Measurements from ENCODE around the gene TES. TPM values are rescaled to one million over a fixed set of nuclear protein-coding genes. Genes with fewer than 3 reads are reported as not detected.

TES gene
- total and polyA plus RNA-seq, 2 of the 13 experiments (the other 11 are each of a cell fraction or from before 2014, with no cell fraction given): 21.6 to 23.0 TPM

GRCh38 chr7:116232920-116233319, 22.6 kb downstream of the TES start:
- Histone ChIP-seq H3K4me3 (replicated peaks in 1 of 3; ENCODE audit: insufficient read depth in 1 of 3, low read depth in 2 of 3, low read length in 3 of 3) (no peak overlapping the region), H3K79me2 (ENCODE audit: insufficient read depth, low read length) (no peaks in the 10 kb centered on the region), H3K27ac (ENCODE audit: extremely low read length, insufficient read depth, low read length) (no peak overlapping the region), H3K9me3 (ENCODE audit: low read length) (no peaks in the 10 kb centered on the region), H3K4me2 (ENCODE audit: low read depth, low read length) (no peak overlapping the region), H2AFZ (ENCODE audit: low read length) (no peak overlapping the region), H3K36me3 (replicated peaks in 1 of 2; ENCODE audit: control insufficient read depth in 1 of 2, insufficient read depth in 2 of 2, low read length in 2 of 2) (no peaks in the 10 kb centered on the region), H3K9ac (ENCODE audit: insufficient read depth, low read depth, low read length) (no peak overlapping the region), H4K20me1 (ENCODE audit: insufficient read depth, low read length) (no peaks in the 10 kb centered on the region), H3K4me1 (ENCODE audit: insufficient read depth, low read length) (peaks cover 28% of the 10 kb centered on the region), H3K27me3 (ENCODE audit: control insufficient read depth in 1 of 2, insufficient read depth in 2 of 2, low read length in 2 of 2) (no peaks in the 10 kb centered on the region)
- no peak for ATAC-seq
- no peak for TF ChIP-seq NFYB (CRISPR knock-in tag; IDR thresholded peaks at IDR 0.05)
- no peak for TF ChIP-seq ZBTB7B (CRISPR knock-in tag; IDR thresholded peaks at IDR 0.05)
- no peak for TF ChIP-seq EP300 (IDR thresholded peaks at IDR 0.05; ENCODE audit: low read depth in 2 of 2, low read length in 2 of 2)
- no peak for TF ChIP-seq EP300 (CRISPR knock-in tag; IDR thresholded peaks at IDR 0.05; ENCODE audit: borderline replicate concordance)
- TF ChIP-seq NFAT5 (CRISPR knock-in tag; IDR thresholded peaks at IDR 0.05): no peak
- no peak for TF ChIP-seq ZNF441 (CRISPR knock-in tag; IDR thresholded peaks at IDR 0.05; ENCODE audit: borderline replicate concordance)
- TF ChIP-seq ZNF143 (CRISPR knock-in tag; IDR thresholded peaks at IDR 0.05): no peak
- no peak for TF ChIP-seq SRSF4 (IDR thresholded peaks at IDR 0.05; ENCODE audit: low read depth, low read length, poor library complexity, severe bottlenecking)
- no peak for TF ChIP-seq ZNF101 (CRISPR knock-in tag; IDR thresholded peaks at IDR 0.05; ENCODE audit: borderline replicate concordance, low read depth)
- no peak for DNase-seq (ENCODE audit: low spot score)
- ChIA-PET CTCF (ENCODE audit: low intra/inter-chr PET ratio, low total read pairs) (no interaction called here), POLR2A (no interaction called here)
- in situ Hi-C loops (cut with HindIII; ENCODE audit: extremely low pct_ligation_motif_present, low pct_unique_long_range_greater_than_20kb): no loop called here
- 63% methylated on average over 1 of the region's 1 CpG for WGBS (ENCODE audit: low lambda C conversion rate)
- no peak for FAIRE-seq
- intact Hi-C loops (cut with micrococcal nuclease; ENCODE audit: unreplicated experiment): no loop called here
- no TSS peak for BruUV-seq (replicated peaks)

Measured in HepG2 (cell line).